BLaER1 treated with 17β-estradiol and CSF1 and Interleukin-3, amounts not matched to agents 10 nM and 100 nM (cell line): ENCODE measurements around the gene ATF7IP.

Experiments
- H3K27ac ChIP-seq, 11 experiments: shearing (Covaris generic); formaldehyde crosslinking; 2 replicates each; pipeline ENCODE4 v1.8.1; 2022
- H3K27me3 ChIP-seq, 11 experiments: shearing (Covaris generic); formaldehyde crosslinking; 2 replicates each; pipeline ENCODE4 v1.8.1; 2022
- H3K36me3 ChIP-seq, 11 experiments: shearing (Covaris generic); formaldehyde crosslinking; 2 replicates each; pipeline ENCODE4 v1.8.1; 2022
- H3K4me1 ChIP-seq, 10 experiments: shearing (Covaris generic); formaldehyde crosslinking; 2 replicates each; pipeline ENCODE4 v1.8.1; 2022
- H3K4me2 ChIP-seq, 11 experiments: shearing (Covaris generic); formaldehyde crosslinking; 2 replicates each; pipeline ENCODE4 v1.8.1; 2022
- H3K4me3 ChIP-seq, 10 experiments: shearing (Covaris generic); formaldehyde crosslinking; 2 replicates each; pipeline ENCODE4 v1.8.1; 2022
- H3K9ac ChIP-seq, 11 experiments: shearing (Covaris generic); formaldehyde crosslinking; 2 replicates each; pipeline ENCODE4 v1.8.1; 2022
- H3K9me3 ChIP-seq, 11 experiments: shearing (Covaris generic); formaldehyde crosslinking; replicated peaks in 1 of 11; 2 replicates each; pipeline ENCODE4 v1.8.1; 2022
- H4K20me1 ChIP-seq, 11 experiments: shearing (Covaris generic); formaldehyde crosslinking; 2 replicates each; pipeline ENCODE4 v1.8.1; 2022
- Cebpa-rat ChIP-seq, 11 experiments: shearing (Covaris generic); IDR thresholded peaks; 2 replicates each; pipeline ENCODE4 v1.8.1; 2022

Gene ATF7IP

DNA sequence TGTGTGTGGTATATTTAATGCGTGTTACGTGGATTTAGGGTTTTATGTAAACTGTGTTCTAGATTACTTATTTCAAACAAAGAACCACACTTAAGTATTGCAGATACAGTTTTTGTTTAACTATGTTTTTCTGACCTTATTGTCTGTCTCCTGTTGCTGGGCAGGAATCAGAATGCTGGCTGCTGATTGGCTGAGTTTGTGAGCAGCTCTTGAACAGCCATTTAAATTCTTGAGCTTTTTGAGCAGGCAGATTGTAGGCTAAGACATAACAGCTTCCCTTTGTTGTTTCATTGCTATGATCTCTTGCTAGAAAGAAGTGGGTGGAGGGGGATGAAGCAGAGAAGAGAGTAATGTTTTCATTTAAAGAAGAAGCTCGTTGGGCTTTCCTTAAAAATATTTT lies 52.2 kb downstream of the ATF7IP start:
- Histone ChIP-seq H3K27me3 (no peaks in the 10 kb centered on the region), H3K9me3 (peaks cover 49 to 81% (median 65%) of the 10 kb centered on the region in 11 experiments), H3K4me2 (peak overlapping the region in 1 of 11 experiments; percentile 30; a peak in 4 of 22 replicates), H3K4me1 (peaks cover 0 to 24% (median 3%) of the 10 kb centered on the region in 10 experiments; a peak in 5 of 20 replicates), H3K9ac (peak overlapping the region in 1 of 11 experiments; percentile 7; a peak in 1 of 22 replicates), H3K4me3 (no peak overlapping the region), H4K20me1 (peaks cover 0 to 75% (median 10%) of the 10 kb centered on the region in 11 experiments; a peak in 10 of 22 replicates), H3K27ac (peak overlapping the region in 6 of 11 experiments; percentile 12 to 61 (median 53); a peak in 11 of 22 replicates), H3K36me3 (peaks cover 28 to 62% (median 37%) of the 10 kb centered on the region in 11 experiments)
- TF ChIP-seq Cebpa-rat (IDR thresholded peaks at IDR 0.05), result no peak

DNA sequence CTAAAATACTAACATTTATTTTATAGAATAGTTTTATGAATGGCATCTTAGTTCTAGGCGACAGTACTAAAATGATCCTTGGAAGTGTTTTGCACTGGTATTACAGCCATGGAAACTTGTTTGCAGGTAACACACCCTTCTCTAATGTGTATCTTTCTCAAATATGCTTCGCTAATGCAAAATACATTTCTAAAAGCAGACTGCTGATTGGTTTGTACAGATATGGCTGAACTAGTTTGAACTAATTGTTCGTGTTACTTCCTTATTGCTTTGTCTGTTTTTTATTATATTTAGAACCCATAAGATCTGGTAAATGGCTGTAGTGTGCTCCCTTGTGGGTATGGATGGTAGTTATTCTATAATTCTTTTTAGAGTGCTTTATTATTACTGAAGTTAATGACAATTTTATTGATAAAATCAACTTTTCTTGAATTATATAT lies 53.0 kb downstream of the ATF7IP start:
- peaks cover 31 to 59% (median 41%) of the 10 kb centered on the region in 11 experiments for H3K36me3 ChIP-seq
- peaks cover 45 to 82% (median 66%) of the 10 kb centered on the region in 11 experiments for H3K9me3 ChIP-seq
- peak overlapping the region in 4 of 11 experiments; percentile 15 to 50 (median 29); a peak in 5 of 22 replicates for H3K4me2 ChIP-seq
- no peak for TF ChIP-seq Cebpa-rat (IDR thresholded peaks at IDR 0.05)
- peak overlapping the region in 1 of 11 experiments; percentile 7; a peak in 1 of 22 replicates for H3K9ac ChIP-seq
- peaks cover 0 to 73% (median 5%) of the 10 kb centered on the region in 11 experiments; a peak in 9 of 22 replicates for H4K20me1 ChIP-seq
- no peaks in the 10 kb centered on the region for H3K27me3 ChIP-seq
- H3K4me3 ChIP-seq, result no peak overlapping the region
- H3K27ac ChIP-seq, result peak overlapping the region in 5 of 11 experiments; percentile 34 to 61 (median 54); a peak in 9 of 22 replicates
- peaks cover 0 to 24% (median 3%) of the 10 kb centered on the region in 10 experiments; a peak in 5 of 20 replicates for H3K4me1 ChIP-seq

GRCh38 chr12:14422516-14423230 lies 57.2 kb downstream of the ATF7IP start:
- TF ChIP-seq Cebpa-rat (IDR thresholded peaks at IDR 0.05), result no peak
- Histone ChIP-seq H3K9me3 (peaks cover 58 to 84% (median 78%) of the 10 kb centered on the region in 11 experiments), H4K20me1 (peaks cover 0 to 69% (median 0%) of the 10 kb centered on the region in 11 experiments; a peak in 11 of 22 replicates), H3K27ac (no peak overlapping the region), H3K27me3 (no peaks in the 10 kb centered on the region), H3K4me3 (no peak overlapping the region), H3K4me2 (no peak overlapping the region), H3K4me1 (peaks cover 0 to 9% (median 0%) of the 10 kb centered on the region in 10 experiments; a peak in 4 of 20 replicates), H3K36me3 (peaks cover 71 to 81% (median 77%) of the 10 kb centered on the region in 11 experiments), H3K9ac (no peak overlapping the region)

GRCh38 chr12:14424545-14424944 lies 59.1 kb downstream of the ATF7IP start:
- H3K27me3 ChIP-seq, result no peaks in the 10 kb centered on the region
- no peak overlapping the region for H3K4me3 ChIP-seq
- no peaks in the 10 kb centered on the region; a peak in 2 of 20 replicates for H3K4me1 ChIP-seq
- peaks cover 58 to 91% (median 81%) of the 10 kb centered on the region in 11 experiments for H3K9me3 ChIP-seq
- peaks cover 0 to 72% (median 0%) of the 10 kb centered on the region in 11 experiments; a peak in 11 of 22 replicates for H4K20me1 ChIP-seq
- peaks cover 87 to 99% (median 94%) of the 10 kb centered on the region in 11 experiments for H3K36me3 ChIP-seq
- no peak for TF ChIP-seq Cebpa-rat (IDR thresholded peaks at IDR 0.05)
- H3K4me2 ChIP-seq, result no peak overlapping the region
- no peak overlapping the region for H3K9ac ChIP-seq
- H3K27ac ChIP-seq, result no peak overlapping the region

DNA sequence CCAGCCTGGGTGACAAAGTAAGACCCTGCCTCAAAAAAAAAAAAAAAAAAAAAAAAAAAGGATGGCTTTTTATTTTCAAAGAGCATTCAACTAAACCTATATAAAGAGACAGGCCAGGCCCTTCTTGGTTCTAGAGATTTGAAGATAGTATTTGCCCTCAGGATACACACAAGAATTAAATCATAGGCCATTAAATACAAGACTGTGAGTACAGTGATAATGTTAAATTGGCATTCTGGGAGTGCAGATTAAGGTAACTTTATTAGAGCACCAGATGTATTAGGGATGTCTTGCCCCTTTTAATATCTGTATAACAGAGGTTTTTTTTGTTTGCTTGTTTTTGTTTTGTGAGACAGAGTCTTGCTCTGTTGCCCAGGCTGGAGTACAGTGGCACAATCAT lies 61.3 kb downstream of the ATF7IP start:
- Histone ChIP-seq H3K36me3 (peaks cover 87 to 100% (median 95%) of the 10 kb centered on the region in 11 experiments), H3K27ac (no peak overlapping the region)

DNA sequence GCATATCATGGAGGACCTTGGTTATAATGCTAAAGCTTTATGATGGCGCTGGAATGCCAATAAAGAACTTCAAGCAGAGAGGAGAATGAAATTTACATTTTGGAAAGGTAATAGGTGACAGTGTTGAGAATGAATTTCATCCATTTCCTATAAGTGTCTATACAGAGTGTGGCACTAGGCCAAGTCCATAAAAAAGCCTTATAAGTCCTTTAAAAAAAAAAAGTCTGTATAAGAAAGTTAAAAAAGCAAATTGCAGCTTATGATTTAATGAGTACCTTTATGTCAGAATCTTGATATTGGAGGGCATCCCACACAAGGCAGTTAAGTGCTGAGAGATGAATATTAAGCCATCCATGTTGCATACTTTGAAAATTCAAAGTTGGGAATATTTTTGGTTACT lies 62.4 kb downstream of the ATF7IP start:
- no peaks in the 10 kb centered on the region for H3K4me1 ChIP-seq
- no peak overlapping the region for H3K27ac ChIP-seq
- TF ChIP-seq Cebpa-rat (IDR thresholded peaks at IDR 0.05), result no peak
- no peak overlapping the region for H3K9ac ChIP-seq
- H3K9me3 ChIP-seq, result peaks cover 42 to 80% (median 69%) of the 10 kb centered on the region in 11 experiments
- peaks cover 0 to 90% (median 13%) of the 10 kb centered on the region in 11 experiments; a peak in 13 of 22 replicates for H4K20me1 ChIP-seq
- H3K27me3 ChIP-seq, result no peaks in the 10 kb centered on the region
- H3K4me2 ChIP-seq, result no peak overlapping the region
- peaks cover 85 to 97% (median 93%) of the 10 kb centered on the region in 11 experiments for H3K36me3 ChIP-seq
- no peak overlapping the region for H3K4me3 ChIP-seq

More for the DNA sequence above, 61.3 kb downstream of the ATF7IP start:
- Histone ChIP-seq H3K4me3 (no peak overlapping the region), H3K4me2 (no peak overlapping the region), H3K27me3 (no peaks in the 10 kb centered on the region), H3K4me1 (no peaks in the 10 kb centered on the region), H3K9me3 (peaks cover 54 to 91% (median 80%) of the 10 kb centered on the region in 11 experiments), H4K20me1 (peaks cover 0 to 85% (median 7%) of the 10 kb centered on the region in 11 experiments; a peak in 12 of 22 replicates), H3K9ac (no peak overlapping the region)
- no peak for TF ChIP-seq Cebpa-rat (IDR thresholded peaks at IDR 0.05)

DNA sequence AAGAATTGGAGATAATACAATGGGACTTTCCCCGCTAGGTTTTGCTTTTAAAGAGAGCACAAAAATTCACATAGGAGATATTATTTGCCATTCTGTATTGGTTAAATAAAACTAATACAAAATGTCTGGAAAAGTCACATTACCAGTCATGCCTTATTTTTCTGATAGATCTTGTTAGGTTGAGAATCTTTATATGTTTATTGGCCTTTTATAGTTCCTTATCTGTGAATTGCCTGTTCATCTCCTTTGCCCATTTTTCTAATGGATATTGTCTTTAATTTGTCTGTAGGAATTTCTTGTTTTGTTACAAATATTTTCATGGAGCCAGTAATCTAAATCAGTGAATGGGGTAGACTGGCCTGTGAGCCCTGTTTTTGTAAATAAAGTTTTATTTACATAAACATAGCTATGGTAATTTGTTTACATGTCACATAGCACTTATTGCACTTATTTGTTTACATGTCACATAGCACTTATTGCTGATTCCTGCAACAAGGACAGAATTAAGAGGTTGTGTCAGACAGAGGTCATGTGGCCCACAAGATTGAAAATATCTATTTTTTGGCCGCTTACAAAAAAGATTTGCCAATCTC lies 65.0 kb downstream of the ATF7IP start:
- H3K9me3 ChIP-seq, result peaks cover 30 to 55% (median 46%) of the 10 kb centered on the region in 11 experiments
- H4K20me1 ChIP-seq, result peaks cover 0 to 95% (median 23%) of the 10 kb centered on the region in 11 experiments; a peak in 13 of 22 replicates
- no peaks in the 10 kb centered on the region for H3K27me3 ChIP-seq
- no peak overlapping the region for H3K27ac ChIP-seq
- peaks cover 76 to 97% (median 90%) of the 10 kb centered on the region in 11 experiments for H3K36me3 ChIP-seq
- H3K4me2 ChIP-seq, result no peak overlapping the region
- 0 out of 20 replicates have a peak, but pooled peaks cover 0 to 5% (median 0%) of the 10 kb centered on the region in 10 experiments for H3K4me1 ChIP-seq
- no peak for TF ChIP-seq Cebpa-rat (IDR thresholded peaks at IDR 0.05)
- H3K4me3 ChIP-seq, result no peak overlapping the region
- H3K9ac ChIP-seq, result no peak overlapping the region

DNA sequence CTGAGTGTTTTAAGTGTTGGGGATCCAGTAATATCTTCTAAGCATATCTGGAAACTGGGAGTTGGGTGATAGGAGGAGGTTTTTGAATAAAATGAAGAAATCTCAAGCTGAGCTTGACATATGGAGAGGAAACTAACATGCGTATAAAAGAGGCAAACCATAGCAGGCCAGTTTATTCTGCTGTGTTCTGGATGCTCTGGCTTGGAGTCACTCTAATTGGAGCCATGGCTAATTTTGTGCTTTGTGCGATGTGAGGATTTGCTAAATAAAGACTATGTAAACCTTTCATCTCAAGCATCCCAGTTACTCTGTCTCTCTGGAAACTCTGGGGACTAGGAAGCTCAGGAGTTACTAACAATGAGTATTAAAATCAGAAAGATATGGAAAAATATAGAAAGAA lies 66.5 kb downstream of the ATF7IP start:
- 0 out of 20 replicates have a peak, but pooled peaks cover 0 to 5% (median 0%) of the 10 kb centered on the region in 10 experiments for H3K4me1 ChIP-seq
- H4K20me1 ChIP-seq, result peaks cover 0 to 94% (median 23%) of the 10 kb centered on the region in 11 experiments; a peak in 13 of 22 replicates
- H3K27ac ChIP-seq, result no peak overlapping the region
- peaks cover 30 to 47% (median 42%) of the 10 kb centered on the region in 11 experiments for H3K9me3 ChIP-seq
- peaks cover 73 to 98% (median 90%) of the 10 kb centered on the region in 11 experiments for H3K36me3 ChIP-seq
- H3K4me3 ChIP-seq, result no peak overlapping the region
- no peaks in the 10 kb centered on the region for H3K27me3 ChIP-seq
- H3K4me2 ChIP-seq, result no peak overlapping the region
- no peak for TF ChIP-seq Cebpa-rat (IDR thresholded peaks at IDR 0.05)
- no peak overlapping the region for H3K9ac ChIP-seq
